Esophagus squamous epithelium (tissue), 4 donors: ENCODE data around the gene TNFRSF6B.

Experiments used
- POLR2A ChIP-seq, 4 donors: fragments of 450-650 bp; IDR thresholded peaks; one replicate each; pipeline ENCODE4 v1.6.1; 2017; ENCODE audit warnings: antibody characterized with exemption in 4 of 4, mild to moderate bottlenecking in 4 of 4, moderate library complexity in 3 of 4
- TF ChIP-seq, protein P1 (sequence below), 6 experiments: fragments of 450-650 bp in 4 of 6; fragments of 200-600 bp in 2 of 6; sonication (generic) in 2 of 6; IDR thresholded peaks; one replicate each; pipeline ENCODE4 v1.5.1; 2016 to 2019; ENCODE audit warnings: antibody characterized with exemption in 6 of 6, mild to moderate bottlenecking in 4 of 6, moderate library complexity in 4 of 6

DNA sequence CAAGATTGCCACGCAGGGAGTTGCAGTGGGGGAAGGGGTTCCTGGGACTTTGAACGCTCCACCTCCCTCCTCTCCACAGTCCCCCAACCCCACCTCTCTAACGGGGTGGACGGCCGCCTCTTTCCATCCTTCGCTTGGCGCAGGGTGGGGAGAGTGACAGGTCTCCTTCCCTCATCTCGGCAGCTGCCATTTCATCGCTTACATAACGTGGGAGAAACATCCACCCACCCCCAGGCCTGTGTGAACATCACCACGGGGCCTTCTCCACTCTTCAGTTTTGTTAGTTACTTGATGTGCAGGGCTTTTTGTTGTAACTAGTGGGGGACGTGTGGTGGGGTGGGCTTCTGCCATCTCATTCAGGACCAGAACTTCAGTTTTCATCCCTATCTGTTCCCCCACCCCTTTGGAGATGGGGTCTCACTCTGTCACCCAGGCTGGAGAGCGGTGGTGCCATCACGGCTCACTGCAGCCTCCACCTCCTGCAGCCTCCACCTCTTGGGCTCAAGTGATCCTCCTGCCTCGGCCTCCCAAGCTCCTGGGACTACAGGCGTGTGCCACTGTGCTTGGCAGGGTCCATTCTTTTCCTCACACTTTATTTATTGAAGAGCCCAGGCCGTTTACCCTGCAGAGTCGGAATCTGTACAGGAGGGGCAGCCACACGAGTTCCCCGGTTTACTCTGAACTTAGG is 20.6 kb upstream of the TNFRSF6B start:
- TF ChIP-seq, protein P1, sequence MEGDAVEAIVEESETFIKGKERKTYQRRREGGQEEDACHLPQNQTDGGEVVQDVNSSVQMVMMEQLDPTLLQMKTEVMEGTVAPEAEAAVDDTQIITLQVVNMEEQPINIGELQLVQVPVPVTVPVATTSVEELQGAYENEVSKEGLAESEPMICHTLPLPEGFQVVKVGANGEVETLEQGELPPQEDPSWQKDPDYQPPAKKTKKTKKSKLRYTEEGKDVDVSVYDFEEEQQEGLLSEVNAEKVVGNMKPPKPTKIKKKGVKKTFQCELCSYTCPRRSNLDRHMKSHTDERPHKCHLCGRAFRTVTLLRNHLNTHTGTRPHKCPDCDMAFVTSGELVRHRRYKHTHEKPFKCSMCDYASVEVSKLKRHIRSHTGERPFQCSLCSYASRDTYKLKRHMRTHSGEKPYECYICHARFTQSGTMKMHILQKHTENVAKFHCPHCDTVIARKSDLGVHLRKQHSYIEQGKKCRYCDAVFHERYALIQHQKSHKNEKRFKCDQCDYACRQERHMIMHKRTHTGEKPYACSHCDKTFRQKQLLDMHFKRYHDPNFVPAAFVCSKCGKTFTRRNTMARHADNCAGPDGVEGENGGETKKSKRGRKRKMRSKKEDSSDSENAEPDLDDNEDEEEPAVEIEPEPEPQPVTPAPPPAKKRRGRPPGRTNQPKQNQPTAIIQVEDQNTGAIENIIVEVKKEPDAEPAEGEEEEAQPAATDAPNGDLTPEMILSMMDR (IDR thresholded peaks at IDR 0.05), result no peak
- no peak for TF ChIP-seq POLR2A (IDR thresholded peaks at IDR 0.05)
